Stimulated activated CD4-positive, alpha-beta T cell treated with anti-CD3 and anti-CD28 coated beads, Interleukin-1b, Interleukin-23, amount 100 ng/mL, for 1 hour (primary cell): Measurements from ENCODE around the gene CHMP6.

Source experiments
- DNase-seq, 2 donors: peaks; one replicate each; pipeline ENCODE4 v3.0.0-alpha.2; 2020; ENCODE audit warnings: low read depth in 2 of 2

The CHMP6 gene

GRCh38 chr17:80992077-80992947 is 671 bp downstream of the CHMP6 start:
- DNase-seq = no peak

DNA sequence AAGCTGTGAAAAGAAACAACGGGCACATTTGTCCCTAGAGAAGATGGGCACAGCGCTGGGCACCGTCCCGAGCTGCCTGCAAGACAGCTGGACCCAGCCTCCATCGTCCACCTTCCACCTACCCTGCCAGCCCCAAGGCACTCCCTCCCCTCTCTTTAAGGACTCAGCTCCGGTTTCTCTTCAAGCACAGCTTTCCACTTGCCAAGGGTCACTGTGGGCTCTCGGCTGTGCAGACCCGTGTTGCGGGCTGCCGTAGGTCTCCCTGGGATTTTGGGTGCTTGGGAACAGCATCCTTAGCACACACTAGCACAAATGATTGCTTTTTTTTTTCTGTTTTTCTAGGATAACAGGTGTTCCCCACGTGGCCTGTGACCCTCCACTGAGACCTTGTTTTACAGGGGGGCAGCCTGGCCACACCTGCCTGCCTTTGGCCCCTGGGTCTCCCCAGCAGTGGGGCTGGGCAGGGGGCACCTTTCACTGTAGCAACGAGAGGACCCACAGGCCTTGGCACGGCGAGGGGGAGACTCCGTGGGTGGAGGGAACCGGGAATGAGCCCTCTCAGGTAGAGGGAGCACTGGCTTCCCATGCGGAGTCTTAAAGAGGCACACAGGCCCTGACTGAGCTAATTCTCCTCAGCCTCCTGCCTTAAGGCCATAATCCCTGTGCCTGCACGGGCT is 1.4 kb downstream of the CHMP6 start:
- DNase-seq = no peak

DNA sequence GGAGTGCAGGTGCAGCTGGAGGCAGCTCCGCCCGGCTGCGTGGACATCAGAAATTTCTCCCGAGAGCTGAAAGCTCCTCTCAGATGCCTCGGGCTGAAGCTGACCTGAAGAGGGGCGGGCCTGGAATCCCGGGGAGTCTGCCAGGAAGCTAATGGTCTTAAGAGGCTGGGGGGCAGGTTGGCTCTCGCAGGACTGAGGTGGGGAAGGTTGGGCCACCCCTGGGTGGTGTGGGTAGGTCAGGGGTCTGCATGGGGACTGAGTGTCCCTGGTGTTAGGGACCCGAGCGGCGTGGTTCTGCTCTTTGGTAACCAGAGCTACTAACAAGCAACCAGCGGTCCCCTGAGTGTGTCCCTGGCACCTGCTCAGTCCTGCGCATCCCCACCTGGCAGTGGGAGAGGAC is 3.5 kb downstream of the CHMP6 start:
- no peak for DNase-seq

DNA sequence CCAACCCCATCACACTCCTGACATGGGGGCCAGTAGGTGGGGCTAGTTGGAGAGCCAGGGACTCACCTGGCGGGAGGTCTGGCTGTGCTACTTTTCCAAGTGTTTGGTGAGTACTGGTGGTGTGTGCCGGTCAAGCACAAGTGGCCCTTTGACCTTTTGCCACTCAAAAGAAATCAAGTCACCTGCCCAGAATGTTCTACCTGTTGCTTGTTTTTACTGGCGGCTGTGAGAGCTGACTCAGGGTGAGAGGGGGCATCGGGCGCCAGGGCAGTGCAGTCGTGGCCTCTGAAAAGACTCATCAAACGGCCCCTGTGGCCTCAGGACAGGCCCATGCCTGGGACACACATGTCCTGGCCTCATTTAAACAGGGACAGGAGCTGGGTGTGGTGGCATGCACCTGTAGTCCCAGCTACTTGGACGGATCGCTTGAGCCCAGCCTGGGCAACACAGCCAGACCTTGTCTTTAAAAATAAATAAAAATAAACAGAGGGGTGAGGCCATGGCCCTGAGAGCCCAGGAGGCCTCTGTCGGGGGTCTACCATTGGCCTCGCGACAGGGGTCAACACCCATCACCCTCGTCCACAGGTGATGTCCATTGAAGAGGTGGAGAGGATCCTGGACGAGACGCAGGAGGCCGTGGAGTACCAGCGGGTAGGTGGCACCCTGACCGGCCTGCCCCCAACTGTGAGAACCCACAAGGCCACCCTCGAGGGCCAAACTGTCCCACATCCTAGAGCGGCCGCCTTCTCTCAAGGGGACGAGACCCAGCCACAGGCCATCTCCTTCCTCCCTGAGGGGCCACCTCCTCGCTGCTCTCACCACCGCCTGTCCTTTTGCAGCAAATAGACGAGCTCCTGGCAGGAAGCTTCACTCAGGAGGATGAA is 5.0 kb downstream of the CHMP6 start:
- no peak for DNase-seq

DNA sequence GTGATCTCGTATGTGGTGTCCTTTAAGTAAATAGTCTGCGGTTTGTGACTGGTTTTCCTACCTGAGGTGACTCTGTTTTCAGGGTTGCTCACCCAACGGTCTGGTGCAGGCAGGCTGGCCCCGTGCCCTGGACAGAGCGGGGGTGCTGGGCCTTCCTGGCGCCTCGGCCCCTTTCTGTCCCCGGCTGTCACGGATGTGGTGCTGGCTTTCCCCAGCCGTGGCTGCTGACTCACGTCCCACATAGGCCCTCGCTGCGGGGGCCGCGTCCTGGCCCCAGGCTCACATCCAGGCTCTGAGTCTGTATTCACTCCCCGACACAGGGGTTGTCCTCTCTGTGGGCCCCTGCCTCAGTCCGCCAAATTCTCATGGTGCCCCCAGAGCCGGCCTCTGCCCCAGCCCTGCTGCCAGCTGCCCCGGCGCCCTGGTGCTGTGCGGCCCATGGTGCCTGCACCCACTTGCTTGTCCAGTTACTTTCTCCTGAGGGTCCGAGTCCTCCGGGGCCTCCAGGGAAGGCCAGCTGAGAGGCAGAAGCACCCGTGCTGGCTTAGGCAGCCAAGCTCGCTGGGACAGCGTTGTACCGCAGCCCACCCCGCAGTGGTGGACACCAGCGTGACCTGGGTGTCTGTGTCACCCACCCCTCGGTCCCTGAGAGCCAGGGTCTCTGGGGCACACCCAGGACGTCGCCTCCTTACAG is 5.9 kb downstream of the CHMP6 start:
- DNase-seq = no peak

DNA sequence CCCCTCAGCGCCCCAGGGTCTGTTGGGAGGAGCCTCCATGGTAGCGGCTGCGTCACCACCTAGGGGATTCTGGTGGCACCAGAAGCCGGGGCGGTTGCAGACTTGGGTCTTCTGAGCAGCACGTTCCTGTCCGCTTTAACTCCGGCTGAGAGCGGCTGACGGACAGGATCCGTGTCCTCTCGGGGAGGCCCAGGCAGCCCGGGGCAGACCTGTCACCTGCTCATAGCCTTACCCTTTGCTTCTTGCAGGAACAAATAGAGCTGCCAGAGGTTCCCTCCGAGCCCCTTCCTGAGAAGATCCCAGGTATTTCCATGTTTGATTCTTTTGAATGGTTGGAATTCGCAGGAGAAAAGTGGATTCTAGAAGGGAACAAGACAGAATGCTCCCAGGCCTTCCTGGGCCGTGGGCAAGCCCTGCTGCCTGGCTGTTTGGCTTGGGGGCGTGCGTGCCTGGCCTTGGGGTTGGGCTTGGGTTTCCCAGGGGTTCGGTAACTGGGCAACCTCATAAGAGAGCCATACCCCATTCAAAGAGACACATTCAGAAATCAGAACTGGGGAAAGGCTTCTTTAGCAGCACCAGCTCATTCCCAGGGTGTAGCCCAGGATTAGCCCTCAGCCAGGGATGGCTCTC is 6.6 kb downstream of the CHMP6 start:
- no peak for DNase-seq

DNA sequence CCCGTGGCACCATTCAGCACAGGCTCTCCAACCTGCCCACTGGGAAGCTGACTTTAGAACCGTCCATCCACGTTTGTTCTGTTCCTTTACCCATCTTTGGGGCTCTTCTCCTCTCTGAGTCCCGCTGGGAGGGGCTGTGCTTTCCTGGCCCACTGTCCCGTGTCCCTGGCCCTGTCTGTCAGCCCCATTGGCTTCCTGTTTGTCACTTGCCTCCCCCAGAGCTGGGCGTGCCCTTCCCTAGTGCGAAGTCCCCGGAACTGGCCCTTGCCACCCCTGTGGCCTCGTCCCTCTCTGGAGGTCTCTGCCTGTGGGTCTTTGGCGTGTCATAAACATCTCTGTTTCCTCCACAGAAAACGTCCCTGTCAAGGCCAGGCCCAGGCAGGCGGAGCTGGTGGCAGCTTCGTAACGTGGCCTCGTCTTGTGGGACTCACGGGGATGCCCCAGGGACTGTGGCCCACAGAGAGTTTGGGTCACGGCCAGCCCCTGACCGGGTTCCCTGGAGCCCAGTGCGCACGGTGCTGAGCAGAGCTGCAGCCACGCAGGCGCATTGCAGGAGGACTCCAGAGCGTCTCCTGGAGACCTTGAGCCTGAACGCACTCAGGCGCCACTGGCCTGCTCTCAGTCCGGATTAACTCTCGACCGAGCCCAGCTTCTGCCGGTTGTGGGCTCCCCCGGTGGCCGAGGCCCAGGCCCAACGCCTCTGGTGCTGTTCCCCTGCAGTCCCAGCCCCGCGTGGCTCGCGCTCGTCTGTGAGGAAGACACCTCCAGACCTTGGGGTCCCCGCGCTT is 7.3 kb downstream of the CHMP6 start:
- DNase-seq = no peak

DNA sequence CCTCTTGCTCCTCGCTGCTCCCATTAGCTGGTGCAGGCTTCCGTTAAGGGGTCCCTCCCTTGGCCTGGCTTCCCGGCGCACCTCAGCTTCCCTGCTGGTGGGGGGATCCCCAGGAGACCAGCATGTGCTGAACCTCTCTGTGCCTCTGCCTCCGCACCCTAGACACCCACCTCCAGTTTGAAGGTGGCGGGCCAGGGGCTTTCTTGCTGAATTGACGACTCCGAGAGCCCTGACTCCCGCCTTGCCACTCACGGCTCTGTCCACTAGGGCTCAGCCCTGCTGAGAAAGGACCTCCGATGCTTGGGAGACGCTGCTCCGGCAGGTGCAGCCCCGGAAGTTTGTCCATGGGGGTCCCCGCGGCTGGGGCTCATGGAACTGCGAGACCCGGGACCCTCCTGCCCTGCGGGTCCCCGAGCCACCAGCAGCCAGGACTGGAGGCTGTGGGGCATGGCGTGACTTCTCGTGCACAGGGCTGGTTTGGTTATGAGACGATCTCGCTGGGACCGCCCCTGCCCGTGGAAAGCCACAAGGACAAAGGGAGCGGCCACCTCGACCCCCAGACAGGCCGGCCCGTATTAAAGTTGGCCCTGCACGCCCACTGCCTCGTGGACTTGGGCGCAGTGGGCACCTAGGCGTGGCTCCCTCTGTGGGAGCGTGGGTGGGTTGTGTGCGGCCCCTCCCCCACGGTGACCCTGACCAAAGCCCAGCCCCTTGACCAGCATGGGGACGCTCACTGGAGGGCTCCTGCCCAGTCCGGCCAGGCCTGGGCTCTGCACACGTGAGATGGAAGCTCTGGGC is 8.1 kb downstream of the CHMP6 start:
- no peak for DNase-seq

GRCh38 chr17:81000334-81000630 is 8.6 kb downstream of the CHMP6 start:
- no peak for DNase-seq

DNA sequence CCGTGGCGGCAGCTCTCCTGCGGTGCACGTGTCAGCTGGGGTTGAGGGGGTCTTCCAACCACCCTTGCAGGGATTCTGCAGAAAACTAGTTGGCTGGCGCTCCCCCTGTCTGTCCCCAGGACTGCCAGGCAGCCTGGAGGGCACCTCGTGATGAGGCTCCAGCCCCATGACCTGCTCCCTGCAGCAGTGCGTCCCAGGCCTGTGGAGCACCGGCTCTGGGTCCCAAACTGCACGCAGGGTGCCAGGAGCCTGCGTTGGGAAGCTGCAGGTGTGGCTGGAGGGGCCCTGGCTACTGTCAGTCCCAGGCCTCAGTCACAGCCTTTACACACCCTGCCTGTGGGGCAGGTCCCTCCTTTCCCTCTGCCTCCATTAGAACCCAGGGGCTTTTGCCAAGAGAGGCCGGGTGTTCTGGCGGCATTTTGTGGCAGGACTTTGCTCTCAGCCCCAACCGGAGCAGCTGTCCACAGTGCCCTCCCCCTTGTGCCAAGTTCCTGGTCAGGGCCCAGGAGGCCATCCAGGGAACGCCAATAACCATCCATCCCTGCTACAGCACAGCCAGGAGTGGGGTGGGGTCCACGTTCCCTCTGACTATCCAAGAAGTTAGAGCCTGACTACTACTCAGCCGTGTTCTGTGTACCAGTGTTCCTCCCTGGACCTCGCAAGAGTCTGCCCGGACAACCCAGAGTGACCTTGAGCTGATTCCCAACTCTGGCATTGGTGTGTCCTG is 9.2 kb downstream of the CHMP6 start:
- no peak for DNase-seq

- no peak for DNase-seq
These were observed 10.4 kb downstream of the CHMP6 start for GRCh38 chr17:81002013-81002384.

DNA sequence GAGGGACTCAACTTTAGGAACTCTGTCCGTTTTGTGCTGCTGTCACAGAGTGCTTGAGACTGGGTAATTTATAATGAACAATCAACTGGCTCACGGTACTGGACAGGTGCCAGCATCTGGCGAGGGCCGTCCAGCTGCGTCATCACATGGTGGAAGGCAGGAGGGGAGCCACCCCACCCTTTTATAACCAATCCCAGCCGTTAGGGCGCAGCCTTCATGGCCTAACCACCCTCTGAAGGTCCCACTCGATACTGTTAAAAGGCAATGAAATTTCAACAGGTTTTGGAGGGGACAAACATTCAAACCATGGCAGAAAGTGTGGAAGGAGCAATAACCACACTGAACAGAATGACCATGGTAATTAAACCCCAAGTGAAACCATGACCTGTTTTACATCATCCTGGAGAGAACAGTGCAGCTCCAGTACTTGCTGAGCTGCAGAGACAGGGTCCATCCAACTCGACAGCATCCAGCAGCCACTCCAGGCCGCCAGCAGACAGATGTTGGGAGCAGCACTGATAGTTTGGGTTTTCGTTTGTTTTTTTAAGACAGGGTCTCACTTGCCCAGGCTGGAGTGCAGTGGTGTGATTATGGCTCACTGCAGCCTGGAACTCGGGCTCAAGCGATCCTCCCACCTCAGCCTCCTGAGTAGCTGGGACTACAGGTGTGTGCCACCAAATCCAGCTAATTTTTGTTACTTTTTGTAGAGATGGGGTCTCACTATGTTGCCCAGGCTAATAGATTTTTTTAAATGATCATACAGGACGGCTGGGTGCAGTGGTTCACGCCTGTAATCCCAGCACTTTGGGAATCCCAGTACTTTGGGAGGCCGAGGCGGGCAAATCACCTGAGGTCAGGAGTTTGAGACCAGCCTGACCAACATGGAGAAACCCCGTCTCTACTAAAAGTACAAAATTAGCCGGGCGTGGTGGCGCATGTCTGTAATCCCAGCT is 11.0 kb downstream of the CHMP6 start:
- no peak for DNase-seq

GRCh38 chr17:81003711-81004475 is 12.3 kb downstream of the CHMP6 start:
- DNase-seq = no peak

DNA sequence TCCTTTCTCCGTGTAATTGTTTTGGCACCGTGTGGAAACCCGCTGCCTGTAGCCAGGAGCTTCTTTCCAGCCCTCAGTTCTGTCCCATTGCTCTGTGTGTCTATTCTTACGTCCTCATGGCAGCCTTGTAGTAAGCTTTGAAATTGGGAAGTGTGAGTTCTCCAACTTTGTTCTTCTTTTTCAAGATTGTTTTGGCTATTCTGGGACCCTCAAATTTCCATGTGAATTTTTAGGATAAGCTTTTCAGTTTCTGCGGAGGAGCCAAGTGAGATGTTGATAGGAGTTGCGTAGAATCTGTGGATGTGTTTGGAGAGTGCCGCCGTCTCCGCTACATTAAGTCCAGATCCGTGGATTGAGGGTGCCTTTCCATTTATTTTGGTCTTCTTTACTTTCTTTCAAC is 15.2 kb downstream of the CHMP6 start:
- no peak for DNase-seq

DNA sequence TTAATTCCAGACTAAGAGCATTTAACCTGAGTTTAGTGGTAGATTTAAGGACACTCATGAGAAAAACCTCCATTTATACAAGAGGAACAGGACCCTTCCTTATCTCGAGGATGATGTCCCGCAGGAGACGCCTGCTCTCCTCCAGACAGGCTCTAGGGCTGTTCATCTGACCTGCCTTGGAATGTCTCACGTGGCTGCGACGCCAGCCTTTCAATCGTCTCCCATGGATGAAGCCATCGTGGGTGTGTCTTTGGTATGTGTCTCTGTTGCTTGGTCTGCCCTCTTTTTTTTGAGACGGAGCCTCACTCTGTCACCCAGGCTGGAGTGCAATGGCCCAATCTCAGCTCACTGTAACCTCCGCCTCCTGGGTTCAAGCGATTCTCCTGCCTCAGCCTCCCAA is 16.5 kb downstream of the CHMP6 start:
- DNase-seq = no peak

GRCh38 chr17:81009136-81009535 is 17.5 kb downstream of the CHMP6 start:
- no peak for DNase-seq

DNA sequence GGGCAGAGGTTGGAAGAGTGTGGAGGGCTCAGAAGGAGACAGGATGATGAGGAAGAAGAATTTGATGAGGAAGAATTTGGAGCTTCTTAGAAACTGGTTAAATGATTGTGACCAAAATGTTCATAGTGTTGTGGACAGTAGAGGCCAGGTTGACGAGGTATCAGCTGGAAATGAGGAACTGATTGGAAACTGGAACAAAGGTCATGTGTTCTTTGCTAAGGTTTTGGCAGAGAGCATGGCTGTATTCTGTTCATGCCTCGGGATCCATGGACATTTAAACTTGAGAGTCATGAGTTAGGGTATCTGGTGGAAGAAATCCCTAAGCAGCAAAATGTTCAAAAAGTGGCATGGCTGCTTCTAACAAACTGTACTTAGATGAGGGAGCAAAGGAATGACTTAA is 19.3 kb downstream of the CHMP6 start:
- DNase-seq = no peak
